ENCODE measurements around the gene ZNF569. TPM values are rescaled to one million over a fixed set of nuclear protein-coding genes. Genes with fewer than 3 reads are reported as not detected.

The ZNF569 gene
- total RNA-seq, 2 donors from 2014 or later, result 3.1 to 5.1 TPM

GRCh38 chr19:37506387-37507166 lies 39.3 kb upstream of the ZNF569 start, which contains the start of gene ZNF793:
Gene ZNF793, plus strand, starts transcription at chr19:37506939. Its CDS starts 16,501 bp downstream, at chr19:37523440.
- Histone ChIP-seq H3K4me3 (peak within 1 kb of the TSS; percentile 59 to 67), H3K36me3 (peaks cover 4% of the 10 kb centered on the region), H3K9me3 (no peaks in the 10 kb centered on the region), H3K27me3 (no peaks in the 10 kb centered on the region), H3K27ac (peak within 1 kb of the TSS; percentile 88 to 91), H3K4me1 (peaks cover 0 to 10% of the 10 kb centered on the region in 2 donors)
- TF ChIP-seq CTCF (IDR thresholded peaks at IDR 0.05), result no peak
- DNase-seq (ENCODE audit: low spot score), result peak; percentile 72

GRCh38 chr19:37505958-37506386 lies 38.7 kb upstream of the ZNF569 start:
- no peak for DNase-seq (ENCODE audit: low spot score)
- Histone ChIP-seq H3K4me3 (peak overlapping the region; percentile 59 to 67), H3K36me3 (no peaks in the 10 kb centered on the region), H3K27me3 (no peaks in the 10 kb centered on the region), H3K4me1 (peaks cover 0 to 10% of the 10 kb centered on the region in 2 donors), H3K9me3 (no peaks in the 10 kb centered on the region), H3K27ac (peak overlapping the region; percentile 88 to 91)
- no peak for TF ChIP-seq CTCF (IDR thresholded peaks at IDR 0.05)

- Histone ChIP-seq H3K36me3 (no peaks in the 10 kb centered on the region), H3K4me1 (no peaks in the 10 kb centered on the region), H3K27me3 (no peaks in the 10 kb centered on the region), H3K27ac (no peak overlapping the region), H3K4me3 (no peak overlapping the region), H3K9me3 (peaks cover 5 to 84% of the 10 kb centered on the region in 2 donors)
- TF ChIP-seq CTCF (IDR thresholded peaks at IDR 0.05), result no peak
- DNase-seq (ENCODE audit: low spot score), result no peak
Observed at GRCh38 chr19:37492213-37492612, 25.0 kb upstream of the ZNF569 start.

- no peak overlapping the region for H3K27ac ChIP-seq
- no peaks in the 10 kb centered on the region for H3K27me3 ChIP-seq
- peaks cover 66% of the 10 kb centered on the region for H3K36me3 ChIP-seq
- TF ChIP-seq CTCF (IDR thresholded peaks at IDR 0.05), result no peak
- H3K4me1 ChIP-seq, result no peaks in the 10 kb centered on the region
- H3K4me3 ChIP-seq, result no peak overlapping the region
- DNase-seq (ENCODE audit: low spot score), result no peak
- peaks cover 62 to 100% of the 10 kb centered on the region in 2 donors for H3K9me3 ChIP-seq
Observed at GRCh38 chr19:37484406-37485168, 17.3 kb upstream of the ZNF569 start.

GRCh38 chr19:37472165-37472564 lies 4.9 kb upstream of the ZNF569 start:
- H3K27ac ChIP-seq, result no peak overlapping the region
- H3K36me3 ChIP-seq, result peaks cover 22% of the 10 kb centered on the region
- H3K4me3 ChIP-seq, result no peak overlapping the region
- H3K4me1 ChIP-seq, result peaks cover 0 to 15% of the 10 kb centered on the region in 2 donors
- H3K27me3 ChIP-seq, result no peaks in the 10 kb centered on the region
- TF ChIP-seq CTCF (IDR thresholded peaks at IDR 0.05), result no peak
- DNase-seq (ENCODE audit: low spot score), result no peak
- peaks cover 0 to 20% of the 10 kb centered on the region in 2 donors for H3K9me3 ChIP-seq
